ENCODE results near the gene PPP2R2C. TPM values are rescaled to one million over a fixed set of nuclear protein-coding genes. Genes with fewer than 3 reads are reported as not detected.

The PPP2R2C gene
- total RNA-seq, 1 experiment from 2014 or later: 8.1 TPM

DNA sequence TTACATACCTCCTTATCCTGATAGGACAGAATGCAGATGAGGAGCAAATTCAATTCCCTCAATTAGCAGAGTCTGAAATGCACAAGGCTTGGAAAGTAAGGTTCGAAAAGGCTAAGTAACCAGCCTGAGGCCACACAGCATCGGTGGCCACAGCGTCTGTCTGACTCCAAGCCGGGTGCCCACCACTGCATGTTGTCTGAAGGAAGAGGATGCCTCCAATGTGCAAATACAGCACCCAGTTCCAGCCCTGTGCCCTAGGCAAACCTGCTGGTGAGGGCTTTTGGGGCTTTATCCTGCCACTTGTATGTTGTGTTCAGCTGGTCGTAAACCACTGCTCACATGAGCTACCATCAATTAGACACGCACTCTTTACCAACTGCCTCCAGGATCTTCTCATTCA, 48.6 kb upstream of the PPP2R2C start:
- Mint-ChIP-seq H3K36me3 (ENCODE audit: insufficient read depth in 1 of 3, low read depth in 3 of 3) (no peaks in the 10 kb centered on the region; a peak in 1 of 7 replicates), H3K4me1 (peaks cover 0 to 5% of the 10 kb centered on the region in 2 experiments; a peak in 2 of 4 replicates), H3K9me3 (no peaks in the 10 kb centered on the region), H3K27ac (no peak overlapping the region), H3K4me3 (no peak overlapping the region; a peak in 1 of 5 replicates), H3K27me3 (ENCODE audit: low read depth) (peaks cover 4% of the 10 kb centered on the region)
- H3K79me1 ChIP-seq (ENCODE audit: insufficient read depth, low read depth, low read length, poor library complexity, severe bottlenecking): no peaks in the 10 kb centered on the region
- H3K56ac ChIP-seq (ENCODE audit: insufficient read length, low read depth, low read length): no peak overlapping the region
- no peak overlapping the region for H3T11ph ChIP-seq (ENCODE audit: low read length)
- no peak for DNase-seq
- H2AK5ac ChIP-seq (ENCODE audit: insufficient read length, low read length): no peak overlapping the region
- no peak overlapping the region for H3K9ac ChIP-seq (ENCODE audit: extremely low read depth, insufficient read length, low read length)
- no peaks in the 10 kb centered on the region for H3K79me2 ChIP-seq (ENCODE audit: insufficient read depth, low read length)
- no peak overlapping the region for H4K91ac ChIP-seq (ENCODE audit: insufficient read length, low read depth, low read length)
- H2BK20ac ChIP-seq (ENCODE audit: low read depth, low read length, poor library complexity, severe bottlenecking): no peak overlapping the region
- H3K4ac ChIP-seq (ENCODE audit: low read depth, low read length): no peak overlapping the region
- H3K23me2 ChIP-seq (ENCODE audit: insufficient read length, low read depth, low read length, poor library complexity, severe bottlenecking): no peaks in the 10 kb centered on the region
- no peak overlapping the region for H3K4me2 ChIP-seq (ENCODE audit: insufficient read depth, insufficient read length, low read length)
- H4K8ac ChIP-seq (replicated peaks; ENCODE audit: insufficient read length, low read depth, low read length): no peak overlapping the region
- no peak overlapping the region for H2BK120ac ChIP-seq (ENCODE audit: low read depth, low read length, poor library complexity, severe bottlenecking)
- no peak overlapping the region for H2AFZ ChIP-seq (ENCODE audit: low read length)
- no peak overlapping the region for H3K27ac ChIP-seq (ENCODE audit: insufficient read length, low read depth, low read length)
- H3K4me1 ChIP-seq (ENCODE audit: insufficient read depth, low read length): no peaks in the 10 kb centered on the region
- WGBS (ENCODE audit: extremely low coverage, insufficient read length, low lambda C conversion rate): no CpG with 5 or more reads among the region's 6 CpGs
- H3K23ac ChIP-seq (ENCODE audit: insufficient read length, low read depth, low read length): no peak overlapping the region
- no peak overlapping the region for H4K5ac ChIP-seq (ENCODE audit: insufficient read length, low read depth, low read length)
- H3K18ac ChIP-seq (ENCODE audit: insufficient read length, low read depth, low read length): no peak overlapping the region
- H4K20me1 ChIP-seq (ENCODE audit: control insufficient read depth, insufficient read depth, insufficient read length): no peaks in the 10 kb centered on the region
- H3K14ac ChIP-seq (ENCODE audit: insufficient read depth, low read length): no peak overlapping the region
- no peaks in the 10 kb centered on the region for H3K27me3 ChIP-seq (ENCODE audit: insufficient read depth, low read length)
- TF ChIP-seq, protein P1, sequence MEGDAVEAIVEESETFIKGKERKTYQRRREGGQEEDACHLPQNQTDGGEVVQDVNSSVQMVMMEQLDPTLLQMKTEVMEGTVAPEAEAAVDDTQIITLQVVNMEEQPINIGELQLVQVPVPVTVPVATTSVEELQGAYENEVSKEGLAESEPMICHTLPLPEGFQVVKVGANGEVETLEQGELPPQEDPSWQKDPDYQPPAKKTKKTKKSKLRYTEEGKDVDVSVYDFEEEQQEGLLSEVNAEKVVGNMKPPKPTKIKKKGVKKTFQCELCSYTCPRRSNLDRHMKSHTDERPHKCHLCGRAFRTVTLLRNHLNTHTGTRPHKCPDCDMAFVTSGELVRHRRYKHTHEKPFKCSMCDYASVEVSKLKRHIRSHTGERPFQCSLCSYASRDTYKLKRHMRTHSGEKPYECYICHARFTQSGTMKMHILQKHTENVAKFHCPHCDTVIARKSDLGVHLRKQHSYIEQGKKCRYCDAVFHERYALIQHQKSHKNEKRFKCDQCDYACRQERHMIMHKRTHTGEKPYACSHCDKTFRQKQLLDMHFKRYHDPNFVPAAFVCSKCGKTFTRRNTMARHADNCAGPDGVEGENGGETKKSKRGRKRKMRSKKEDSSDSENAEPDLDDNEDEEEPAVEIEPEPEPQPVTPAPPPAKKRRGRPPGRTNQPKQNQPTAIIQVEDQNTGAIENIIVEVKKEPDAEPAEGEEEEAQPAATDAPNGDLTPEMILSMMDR (conservative IDR thresholded peaks at IDR 0.05): no peak
- H2BK15ac ChIP-seq (ENCODE audit: low read depth, low read length): no peak overlapping the region
- H3K9me3 ChIP-seq (ENCODE audit: control insufficient read depth, low read depth, low read length): no peaks in the 10 kb centered on the region
- H2BK5ac ChIP-seq (ENCODE audit: insufficient read length, low read length): no peak overlapping the region
- no peak overlapping the region for H2BK12ac ChIP-seq (ENCODE audit: insufficient read length, low read depth, low read length)

Data from H9 (cell line).